IMR-90 (cell line): Measurements from ENCODE around the gene UBE3C. TPM values are rescaled to one million over a fixed set of nuclear protein-coding genes. Genes with fewer than 3 reads are reported as not detected.
A peak's percentile ranks its signal among the peaks of the same experiment; 100 is the strongest.

ENCODE experiments used
- ATAC-seq: fragments of 200-7000 bp; cut with Tn5 transposase; 2 replicates; pipeline ENCODE4 v1.9.1; 2020; ENCODE audit warnings: low read depth, mild to moderate bottlenecking, moderate library complexity
- BruUV-seq: library from RNA; stranded (reverse); fragments of 400-500 nt; replicated peaks from 2 replicates; lab custom pipeline; 2021; lab: Mats Ljungman, UMichigan
- CTCF ChIA-PET: fragments of 300-600 bp; formaldehyde crosslinking; extraction: SDS; loops from one replicate; lab custom pipeline; 2021; ENCODE audit warnings: antibody characterized with exemption; lab: Yijun Ruan, JAX
- POLR2A ChIA-PET: fragments of 300-600 bp; sonication (Branson Sonifier 250); formaldehyde crosslinking; loops from one replicate; lab custom pipeline; 2022; ENCODE audit warnings: antibody characterized with exemption; ENCODE audit not compliant: unreplicated experiment; lab: Charles Lee
- DNase-seq: peaks from one replicate; pipeline ENCODE4 v3.0.0; 2013
- H2AFZ ChIP-seq: replicated peaks from 2 replicates; pipeline ENCODE3; 2013; ENCODE audit warnings: low read length, mild to moderate bottlenecking; ENCODE audit not compliant: poor library complexity
- H2AK5ac ChIP-seq: 2 replicates; pipeline ENCODE4 v1.6.1; 2013; ENCODE audit warnings: low read depth, low read length, inconsistent platforms
- H2AK9ac ChIP-seq: replicated peaks from 2 replicates; pipeline ENCODE3; 2013; ENCODE audit warnings: mild to moderate bottlenecking, low read depth, low read length, moderate library complexity; ENCODE audit not compliant: poor library complexity
- H2BK120ac ChIP-seq: 2 replicates; pipeline ENCODE4 v1.6.1; 2013; ENCODE audit warnings: low read depth, low read length, inconsistent platforms
- H2BK15ac ChIP-seq: 3 replicates; pipeline ENCODE4 v1.6.1; 2013; ENCODE audit warnings: low read depth, low read length, inconsistent platforms
- H2BK20ac ChIP-seq: 2 replicates; pipeline ENCODE4 v1.6.1; 2013; ENCODE audit warnings: low read depth, mild to moderate bottlenecking, inconsistent platforms, low read length, moderate library complexity
- H2BK5ac ChIP-seq: 2 replicates; pipeline ENCODE4 v1.6.1; 2013; ENCODE audit warnings: mild to moderate bottlenecking, low read depth, low read length, inconsistent platforms; ENCODE audit not compliant: poor library complexity, severe bottlenecking
- H3K14ac ChIP-seq: replicated peaks from 2 replicates; pipeline ENCODE4 v1.6.1; 2013; ENCODE audit warnings: low read depth, low read length, inconsistent platforms
- H3K18ac ChIP-seq: 2 replicates; pipeline ENCODE4 v1.6.1; 2013; ENCODE audit warnings: low read depth, low read length, control low read depth
- H3K23ac ChIP-seq: 2 replicates; pipeline ENCODE4 v1.6.1; 2013; ENCODE audit warnings: low read depth, low read length, inconsistent platforms
- H3K27ac ChIP-seq: 2 replicates; pipeline ENCODE4 v1.5.1; 2013; ENCODE audit warnings: mild to moderate bottlenecking, control low read depth, low read length; ENCODE audit not compliant: insufficient read depth
- H3K27me3 ChIP-seq: 2 replicates; pipeline ENCODE4 v1.6.1; 2013; ENCODE audit warnings: low read length; ENCODE audit not compliant: control insufficient read depth, insufficient read depth
- H3K36me3 ChIP-seq: 2 replicates; pipeline ENCODE4 v1.6.1; 2013; ENCODE audit warnings: low read length, mixed read lengths; ENCODE audit not compliant: control insufficient read depth, insufficient read depth
- H3K4ac ChIP-seq: 2 replicates; pipeline ENCODE4 v1.6.1; 2013; ENCODE audit warnings: low read depth, low read length, inconsistent platforms
- H3K4me1 ChIP-seq: 2 replicates; pipeline ENCODE4 v1.6.1; 2013; ENCODE audit warnings: low read length, mixed read lengths; ENCODE audit not compliant: control insufficient read depth, insufficient read depth
- H3K4me2 ChIP-seq: 2 replicates; pipeline ENCODE4 v1.6.1; 2013; ENCODE audit warnings: low read depth, mild to moderate bottlenecking, control low read depth, low read length, moderate library complexity
- H3K4me3 ChIP-seq: 2 replicates; pipeline ENCODE4 v1.5.1; 2013; ENCODE audit warnings: low read depth, mild to moderate bottlenecking, control low read depth, low read length, moderate library complexity; ENCODE audit not compliant: insufficient read depth
- H3K56ac ChIP-seq: 2 replicates; pipeline ENCODE4 v1.6.1; 2013; ENCODE audit warnings: low read length, inconsistent platforms; ENCODE audit not compliant: insufficient read depth; ENCODE audit errors: extremely low read depth
- H3K79me1 ChIP-seq, 2 experiments: 2 replicates each; pipeline ENCODE4 v1.6.1; 2013; ENCODE audit warnings: low read length in 2 of 2, inconsistent platforms in 1 of 2, low read depth in 1 of 2
- H3K9ac ChIP-seq: 2 replicates; pipeline ENCODE4 v1.6.1; 2013; ENCODE audit warnings: low read depth, low read length, control low read depth
- H3K9me1 ChIP-seq: 2 replicates; pipeline ENCODE4 v1.6.1; 2013; ENCODE audit warnings: low read length, inconsistent platforms; ENCODE audit not compliant: insufficient read depth
- H3K9me3 ChIP-seq: 2 replicates; pipeline ENCODE4 v1.6.1; 2013; ENCODE audit warnings: low read length; ENCODE audit not compliant: control insufficient read depth, insufficient read depth
- H4K20me1 ChIP-seq: 2 replicates; pipeline ENCODE4 v1.6.1; 2013; ENCODE audit warnings: low read length, inconsistent platforms; ENCODE audit not compliant: insufficient read depth
- H4K5ac ChIP-seq: 2 replicates; pipeline ENCODE4 v1.6.1; 2013; ENCODE audit warnings: mild to moderate bottlenecking, low read depth, low read length, control low read depth
- H4K8ac ChIP-seq, 2 experiments: 2 replicates each; pipeline ENCODE4 v1.6.1; 2013; ENCODE audit warnings: low read depth in 2 of 2, low read length in 2 of 2, control low read depth in 1 of 2, inconsistent platforms in 1 of 2
- H4K91ac ChIP-seq: 2 replicates; pipeline ENCODE4 v1.6.1; 2013; ENCODE audit warnings: low read depth, low read length, inconsistent platforms; ENCODE audit not compliant: insufficient read depth
- BHLHE40 ChIP-seq: fragments of 150-350 bp; IDR thresholded peaks from 2 replicates; pipeline ENCODE4 v1.6.1; 2016; ENCODE audit warnings: mild to moderate bottlenecking, low read depth, low read length
- CEBPB ChIP-seq: IDR thresholded peaks from 2 replicates; pipeline ENCODE4 v1.6.1; 2012; ENCODE audit warnings: low read depth, low read length, improper control_type of control experiment
- ELK1 ChIP-seq: fragments of 150-350 bp; IDR thresholded peaks from 2 replicates; pipeline ENCODE4 v1.6.1; 2016; ENCODE audit warnings: low read depth, mild to moderate bottlenecking, low read length, moderate library complexity, borderline replicate concordance
- FOS ChIP-seq: fragments of 150-350 bp; IDR thresholded peaks from 2 replicates; pipeline ENCODE4 v1.6.1; 2016; ENCODE audit warnings: low read depth, low read length
- MAFK ChIP-seq: IDR thresholded peaks from 2 replicates; pipeline ENCODE4 v1.6.1; 2012; ENCODE audit warnings: low read depth, low read length, improper control_type of control experiment
- MXI1 ChIP-seq: IDR thresholded peaks from 2 replicates; pipeline ENCODE4 v1.6.1; 2012; ENCODE audit warnings: low read depth, mild to moderate bottlenecking, low read length, moderate library complexity, borderline replicate concordance
- RAD21 ChIP-seq: IDR thresholded peaks from 2 replicates; pipeline ENCODE4 v1.6.1; 2012; ENCODE audit warnings: low read length, improper control_type of control experiment
- SMC3 ChIP-seq: fragments of 150-350 bp; IDR thresholded peaks from 2 replicates; pipeline ENCODE4 v1.6.1; 2016; ENCODE audit warnings: low read depth, mild to moderate bottlenecking, antibody characterized with exemption, low read length, moderate library complexity
- WGBS, 2 experiments: methylation state at CpG; one replicate each; pipeline versions ENCODE4 v1.1.5 to v1.1.7; 2013; ENCODE audit warnings: missing lambda C conversion rate in 2 of 2; ENCODE audit not compliant: insufficient read length in 1 of 2; ENCODE audit errors: extremely low coverage in 2 of 2; 5-methylcytosine and 5-hydroxymethylcytosine counted together
- dilution Hi-C: fragments of 300-500 bp; cut with HindIII; formaldehyde crosslinking; loops from one replicate; pipeline ENCODE4 v1.14.3; 2018; ENCODE audit warnings: low sequenced_read_pairs; ENCODE audit not compliant: unreplicated experiment
- in situ Hi-C: fragments of 300-500 bp; cut with MboI; formaldehyde crosslinking; loops from 3 replicates; pipeline ENCODE4 v1.14.3; 2019; ENCODE audit warnings: low sequenced_read_pairs, inconsistent platforms, mixed read lengths
- intact Hi-C: fragments of 100-400 bp; cut with micrococcal nuclease; formaldehyde crosslinking; loops from 2 replicates; pipeline ENCODE4 v1.10.0; 2022
- polyA plus RNA-seq, 3 experiments: library from polyadenylated mRNA; depleted of rRNA; stranded (reverse); fragments of >200 nt; gene quantifications; 2 replicates each; pipeline ENCODE4 v1.2.3, GENCODE V29; 2012; ENCODE audit warnings: low replicate concordance in 1 of 3
- total RNA-seq: library from RNA; depleted of rRNA; stranded (reverse); fragments of >200 nt; gene quantifications from 2 replicates; pipeline ENCODE4 v1.2.3, GENCODE V29; 2012

UBE3C gene
- total and polyA plus RNA-seq, 2 of the 4 experiments (the other 2 are of a cell fraction) = 43.0 to 60.6 TPM

GRCh38 chr7:157276731-157277562, 138.2 kb downstream of the UBE3C start:
- Histone ChIP-seq H3K4me2 (no peak overlapping the region), H3K36me3 (no peaks in the 10 kb centered on the region), H3K4ac (peak overlapping the region; percentile 84), H2BK120ac (peak overlapping the region; percentile 53; the same call in 1 of the 2 replicates), H3K56ac (no peak overlapping the region), H3K27ac (no peak overlapping the region), H4K8ac (peak overlapping the region in 1 of 2 experiments; percentile 88; a peak in 3 of 4 replicates), H3K4me1 (peaks cover 16% of the 10 kb centered on the region), H3K9me3 (no peaks in the 10 kb centered on the region), H3K14ac (peak overlapping the region; percentile 78), H3K9ac (no peak overlapping the region), H2BK20ac (peak overlapping the region; percentile 70; the same call in 1 of the 2 replicates), H4K5ac (peak overlapping the region; percentile 79), H3K4me3 (no peak overlapping the region), H4K20me1 (no peaks in the 10 kb centered on the region), H3K18ac (peak overlapping the region; percentile 37; the same call in 1 of the 2 replicates), H2BK15ac (peak overlapping the region; percentile 41; the same call in 1 of the 3 replicates), H2AFZ (peak overlapping the region; percentile 80), H3K27me3 (no peaks in the 10 kb centered on the region), H2AK9ac (peak overlapping the region; percentile 89), H3K9me1 (peaks cover 8% of the 10 kb centered on the region), H2AK5ac (peak overlapping the region; percentile 82), H2BK5ac (peak overlapping the region; percentile 55), H3K23ac (peak overlapping the region; percentile 41; the same call in 1 of the 2 replicates), H4K91ac (peak overlapping the region; percentile 71), H3K79me1 (peaks cover 7 to 11% of the 10 kb centered on the region in 2 experiments; a peak in 3 of 4 replicates)
- ATAC-seq = no peak
- in situ Hi-C loops = no loop called here
- BruUV-seq = no TSS peak
- ChIA-PET POLR2A (no interaction called here), CTCF (no interaction called here)
- dilution Hi-C loops = no loop called here
- intact Hi-C loops = loop anchor here (1.0 kb wide), 1 partner anchor 33 kb away; no protein-coding TSS in a partner anchor
- WGBS, 2 experiments = 65% methylated on average over 16 of the region's 21 CpGs; no CpG with 5 or more reads in 1 of the 2 experiments
- no peak for TF ChIP-seq FOS
- TF ChIP-seq MXI1 = no peak
- no peak for TF ChIP-seq MAFK
- TF ChIP-seq RAD21 = no peak
- no peak for TF ChIP-seq SMC3
- no peak for TF ChIP-seq ELK1
- TF ChIP-seq CEBPB = no peak
- no peak for TF ChIP-seq BHLHE40
- peak; percentile 51 for DNase-seq
